Spleen (tissue), 7 donors: Measurements from ENCODE around the gene ABCA5.

Experiments used
- POLR2A ChIP-seq, 3 donors: fragments of 450-650 bp; IDR thresholded peaks; one replicate each; pipeline ENCODE4 v1.5.1; 2017; ENCODE audit warnings: antibody characterized with exemption in 3 of 3, mild to moderate bottlenecking in 1 of 3
- POLR2AphosphoS5 ChIP-seq, 3 donors: sonication (generic); formaldehyde crosslinking; IDR thresholded peaks; one replicate each; pipeline ENCODE4 v1.5.1; 2017; ENCODE audit warnings: antibody characterized with exemption in 3 of 3
- TF ChIP-seq, protein P1 (sequence below), 11 experiments: fragments of 200-600 bp in 7 of 11; fragments of 450-650 bp in 4 of 11; sonication (generic) in 4 of 11; IDR thresholded peaks in 8 of 11; conservative IDR thresholded peaks in 3 of 11; 1 replicate in 7 of 11; 2 replicates in 4 of 11; pipeline versions ENCODE4 v1.4.0 to v1.8.0; 2016 to 2021; ENCODE audit warnings: antibody characterized with exemption in 11 of 11, inconsistent platforms in 4 of 11, mild to moderate bottlenecking in 1 of 11
- donor health status: DM: no; HTN: no; CAD: no; lungs with moderate emphysema.
- donor health status: DM: no; HTN: no; CAD: no.
- donor health status: DM: no; HTN: no; CAD: no.

DNA sequence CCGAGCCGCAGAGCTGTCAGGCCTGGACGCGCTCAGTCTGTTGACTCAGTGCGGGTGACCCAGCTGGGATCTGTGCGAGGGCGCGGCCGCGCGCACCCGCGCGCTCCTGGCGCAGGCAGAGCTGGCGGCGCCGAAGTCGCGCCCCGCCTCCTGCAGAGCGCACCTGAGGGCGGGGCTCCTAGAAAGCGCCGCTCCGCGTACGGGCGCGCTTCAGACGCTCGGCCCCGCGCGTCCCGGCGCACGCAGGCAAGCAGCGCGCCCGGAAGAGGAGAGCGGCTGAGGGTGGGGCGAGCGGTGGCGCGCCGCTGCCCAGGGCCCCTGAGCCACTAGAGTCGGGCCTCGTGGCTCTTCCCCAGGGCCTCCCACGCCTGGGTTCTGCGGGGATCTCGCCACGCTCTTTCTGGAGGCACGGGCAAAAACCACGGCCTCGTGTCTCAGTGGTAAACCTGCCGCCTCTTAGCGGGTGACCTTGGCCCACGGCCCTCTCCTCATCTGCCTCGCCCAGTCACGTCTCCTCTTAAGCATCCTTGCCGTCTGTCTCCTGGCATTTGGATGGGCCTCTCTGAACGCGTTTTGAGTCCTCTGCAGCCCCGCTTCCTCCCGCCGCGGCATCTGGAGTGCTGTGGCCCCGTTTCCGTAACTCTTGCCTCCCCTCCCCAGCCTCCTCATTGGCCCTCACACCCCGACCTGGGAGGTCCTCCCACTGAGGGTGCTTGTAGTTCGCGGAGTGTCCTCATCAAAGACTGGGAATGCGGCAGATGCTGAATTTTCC is at the start of gene ABCA5:
- TF ChIP-seq POLR2A (IDR thresholded peaks at IDR 0.05) (peak in 1 of 3 donors; percentile 36), POLR2AphosphoS5 (IDR thresholded peaks at IDR 0.05) (peak; percentile 92 to 93 (median 93))
- TF ChIP-seq, protein P1, sequence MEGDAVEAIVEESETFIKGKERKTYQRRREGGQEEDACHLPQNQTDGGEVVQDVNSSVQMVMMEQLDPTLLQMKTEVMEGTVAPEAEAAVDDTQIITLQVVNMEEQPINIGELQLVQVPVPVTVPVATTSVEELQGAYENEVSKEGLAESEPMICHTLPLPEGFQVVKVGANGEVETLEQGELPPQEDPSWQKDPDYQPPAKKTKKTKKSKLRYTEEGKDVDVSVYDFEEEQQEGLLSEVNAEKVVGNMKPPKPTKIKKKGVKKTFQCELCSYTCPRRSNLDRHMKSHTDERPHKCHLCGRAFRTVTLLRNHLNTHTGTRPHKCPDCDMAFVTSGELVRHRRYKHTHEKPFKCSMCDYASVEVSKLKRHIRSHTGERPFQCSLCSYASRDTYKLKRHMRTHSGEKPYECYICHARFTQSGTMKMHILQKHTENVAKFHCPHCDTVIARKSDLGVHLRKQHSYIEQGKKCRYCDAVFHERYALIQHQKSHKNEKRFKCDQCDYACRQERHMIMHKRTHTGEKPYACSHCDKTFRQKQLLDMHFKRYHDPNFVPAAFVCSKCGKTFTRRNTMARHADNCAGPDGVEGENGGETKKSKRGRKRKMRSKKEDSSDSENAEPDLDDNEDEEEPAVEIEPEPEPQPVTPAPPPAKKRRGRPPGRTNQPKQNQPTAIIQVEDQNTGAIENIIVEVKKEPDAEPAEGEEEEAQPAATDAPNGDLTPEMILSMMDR (IDR thresholded peaks at IDR 0.05 in 8 of 11, conservative IDR thresholded peaks at IDR 0.05 in 3 of 11): no peak
